Measurements from ENCODE around the gene GPR137.
"Not testable (repeated sequence)": the region's sequence is repeated elsewhere in the genome, so short reads cannot be mapped to it uniquely, and the experiment has no call there.

Gene GPR137, protein sequence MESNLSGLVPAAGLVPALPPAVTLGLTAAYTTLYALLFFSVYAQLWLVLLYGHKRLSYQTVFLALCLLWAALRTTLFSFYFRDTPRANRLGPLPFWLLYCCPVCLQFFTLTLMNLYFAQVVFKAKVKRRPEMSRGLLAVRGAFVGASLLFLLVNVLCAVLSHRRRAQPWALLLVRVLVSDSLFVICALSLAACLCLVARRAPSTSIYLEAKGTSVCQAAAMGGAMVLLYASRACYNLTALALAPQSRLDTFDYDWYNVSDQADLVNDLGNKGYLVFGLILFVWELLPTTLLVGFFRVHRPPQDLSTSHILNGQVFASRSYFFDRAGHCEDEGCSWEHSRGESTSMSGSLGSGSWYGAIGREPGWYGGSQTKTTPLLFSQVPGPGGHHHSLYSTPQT

DNA sequence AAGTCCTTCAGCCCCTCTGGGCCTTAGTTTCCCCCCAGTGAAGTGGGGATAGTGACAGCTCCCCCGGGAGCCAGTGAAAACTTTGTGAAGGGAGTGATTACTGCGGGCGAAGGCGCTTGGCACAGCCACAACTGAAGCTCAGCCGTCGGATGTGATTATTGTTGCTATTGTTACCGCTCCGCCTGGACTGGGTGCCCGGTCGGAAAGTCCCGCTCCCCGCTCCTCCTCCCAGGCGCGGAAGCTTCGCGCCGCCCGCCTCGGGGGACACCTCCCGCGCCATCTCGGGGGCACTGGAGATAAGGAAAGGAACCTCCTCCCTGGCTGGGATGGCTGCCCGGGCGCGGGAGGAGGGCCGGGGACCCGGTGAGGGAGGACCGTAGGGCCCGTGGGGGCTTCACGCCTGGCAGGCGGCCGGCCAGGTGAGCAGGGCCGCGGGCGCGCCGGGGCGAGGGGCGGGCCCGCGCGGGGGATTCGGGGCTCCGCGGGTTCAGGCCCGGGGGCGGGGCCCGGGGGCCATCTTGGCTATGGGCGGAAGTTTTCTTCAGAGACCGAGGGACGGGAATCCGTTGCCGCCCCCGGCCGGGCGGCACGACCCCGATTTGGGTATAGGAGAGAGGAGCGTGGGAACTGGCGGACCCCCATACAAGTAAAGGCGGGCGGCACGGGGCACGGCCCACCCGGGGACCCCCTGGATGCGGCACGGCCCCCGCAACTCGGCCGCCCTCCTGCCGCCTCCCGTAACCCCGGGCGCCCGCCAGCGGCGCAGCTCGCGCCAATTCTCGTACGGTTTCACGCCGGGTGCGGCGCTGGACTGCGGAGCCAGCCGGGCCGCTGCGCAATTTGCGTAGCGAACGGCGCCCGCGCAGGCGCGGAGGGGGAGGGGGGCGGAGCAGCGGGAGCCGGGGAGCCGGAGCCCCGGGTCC lies at the start of gene GPR137:
Gene GPR137, plus strand, starts transcription at position 887 of the 923 bp plus-strand sequence. CDS start 677 bp downstream, outside the sequence.
- peak; percentile 90 to 91 for DNase-seq (ENCODE audit: low read depth in 2 of 2)

DNA sequence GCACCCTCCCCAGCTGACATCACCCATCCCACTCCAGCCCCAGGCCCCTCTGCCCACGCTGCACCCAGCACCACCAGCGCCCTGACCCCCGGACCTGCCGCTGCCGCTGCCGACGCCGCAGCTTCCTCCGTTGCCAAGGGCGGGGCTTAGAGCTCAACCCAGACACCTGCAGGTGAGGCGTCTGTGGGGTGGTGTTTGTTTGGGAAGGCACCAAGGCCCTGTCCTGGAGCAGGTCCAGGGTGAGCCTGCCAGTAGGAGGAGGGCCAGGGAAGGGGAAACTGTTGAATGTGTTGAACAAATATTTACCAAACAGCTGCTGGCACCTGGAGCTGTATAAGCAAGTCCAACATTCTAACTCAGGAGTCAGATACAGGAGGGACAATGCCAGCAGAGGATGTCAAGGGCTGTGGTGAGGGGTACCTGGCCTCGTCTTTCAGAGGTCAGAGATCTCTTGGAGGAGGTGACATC lies 48.1 kb upstream of the GPR137 start:
- DNase-seq (ENCODE audit: low read depth in 2 of 2) = no peak

DNA sequence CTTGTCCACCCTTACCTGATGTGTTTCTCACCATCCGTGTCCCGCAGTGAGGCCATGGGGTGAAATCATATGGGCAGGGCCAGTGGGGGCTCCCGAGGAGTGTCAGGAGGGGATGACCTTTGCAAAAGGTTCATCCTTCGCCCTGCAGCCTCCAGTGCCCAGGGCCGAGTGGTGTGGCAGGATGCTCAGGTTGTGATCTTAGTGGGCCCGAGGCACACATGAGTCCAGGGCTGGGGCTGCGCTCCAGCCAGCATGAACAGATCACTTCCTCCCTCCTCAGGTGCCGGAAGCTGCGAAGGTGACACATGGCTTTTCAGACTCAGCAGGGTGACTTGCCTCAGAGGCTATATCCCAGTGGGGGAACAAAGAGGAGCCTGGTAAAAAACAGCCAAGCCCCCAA lies 47.6 kb upstream of the GPR137 start:
- no peak for DNase-seq (ENCODE audit: low read depth in 2 of 2)

DNA sequence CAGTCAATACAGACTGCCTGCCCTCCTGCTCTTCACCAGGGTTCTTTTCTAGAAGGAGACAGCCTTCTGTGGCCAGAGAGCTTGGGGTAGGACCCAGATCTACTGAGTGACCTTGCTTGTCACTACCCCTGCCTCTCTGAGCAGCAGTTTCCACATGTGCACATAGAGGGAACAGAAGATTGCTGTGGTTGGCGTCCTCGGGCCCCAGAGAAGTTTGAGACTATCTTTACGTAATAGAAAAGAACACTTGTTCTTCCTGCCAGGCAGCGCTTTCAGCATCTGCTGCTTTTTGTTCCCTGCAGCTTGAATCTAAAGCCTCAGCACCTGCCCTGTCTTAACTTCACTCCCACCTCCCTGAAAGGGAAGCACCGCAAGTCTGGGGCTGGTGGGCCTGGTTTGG lies 46.6 kb upstream of the GPR137 start:
- DNase-seq (ENCODE audit: low read depth in 2 of 2) = no peak

DNA sequence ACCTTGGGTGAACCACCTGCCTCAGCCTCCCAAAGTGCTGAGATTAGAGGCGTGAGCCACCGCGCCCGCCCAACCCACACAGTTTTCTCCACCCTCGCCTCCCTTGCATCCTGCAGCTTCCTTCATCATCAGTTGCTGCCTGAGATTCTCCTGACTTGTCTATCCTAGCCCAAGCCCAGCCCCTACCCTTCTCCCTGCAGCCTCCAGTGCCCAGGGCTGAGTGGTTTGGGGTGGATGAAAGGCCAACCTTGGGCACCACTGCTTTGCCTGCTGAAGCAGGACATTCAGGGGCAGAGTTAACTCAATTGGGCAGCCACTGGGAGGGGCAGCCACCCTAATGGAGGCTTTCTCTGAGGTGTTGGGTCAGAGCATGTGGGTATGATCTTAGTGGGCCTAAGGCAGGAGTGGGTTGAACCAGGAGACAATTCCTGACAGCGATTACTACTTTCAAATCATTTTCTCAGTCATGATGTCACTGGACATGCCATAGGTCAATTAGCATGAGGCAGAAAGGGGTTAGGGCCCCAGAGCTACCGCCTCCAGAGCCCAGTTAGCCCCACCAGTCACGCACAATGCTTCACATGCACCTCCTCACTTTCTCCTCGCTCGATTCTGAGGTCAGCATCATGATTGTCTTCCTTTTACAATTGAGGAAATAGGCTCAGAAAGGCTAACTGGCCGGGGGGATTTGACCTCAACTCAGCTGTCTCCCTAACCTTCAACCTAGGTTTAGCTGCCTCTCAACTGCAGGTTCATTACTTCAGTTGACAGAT lies 45.8 kb upstream of the GPR137 start:
- no peak for DNase-seq (ENCODE audit: low read depth in 2 of 2)

DNA sequence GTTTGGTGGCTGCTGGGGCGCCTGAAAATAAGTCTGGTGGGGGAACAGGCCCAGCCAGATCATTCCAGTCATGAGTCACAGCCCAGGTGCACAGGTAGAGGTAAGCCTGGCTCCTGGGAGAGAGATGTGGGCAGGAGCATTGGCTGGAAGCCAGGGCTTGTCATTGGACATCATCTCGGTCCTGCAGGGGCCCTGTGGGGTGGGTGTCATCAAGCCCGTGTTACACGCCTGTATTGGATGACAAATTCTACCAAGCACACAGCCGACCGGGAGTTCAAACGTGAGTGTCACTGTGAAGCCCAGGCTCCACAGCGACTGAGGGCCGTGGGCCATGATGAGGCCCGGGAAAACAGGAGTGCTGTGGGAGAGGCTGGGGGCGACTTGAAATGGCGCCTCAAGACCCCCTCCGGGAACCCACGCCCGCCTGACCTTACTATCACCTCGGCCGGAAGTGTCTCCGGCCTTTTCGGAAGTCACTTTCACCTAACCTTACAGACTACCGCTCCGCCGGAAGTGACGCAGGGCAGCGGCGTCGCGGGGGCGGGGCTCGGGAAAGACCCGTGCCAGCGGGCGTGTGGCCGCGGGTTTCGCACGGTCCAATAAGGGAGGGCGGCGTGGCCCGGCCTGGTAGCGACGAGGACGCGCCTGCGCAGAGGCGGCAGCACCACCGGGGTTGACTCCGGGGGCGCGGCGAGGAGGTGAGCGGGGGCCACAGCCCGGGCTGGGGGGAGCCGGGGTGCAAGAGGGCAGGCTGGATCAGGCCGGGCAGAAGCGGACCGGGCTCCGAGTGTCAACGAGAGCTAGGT lies 45.0 kb upstream of the GPR137 start, which contains the start of gene FKBP2:
Gene FKBP2, plus strand, starts transcription at position 661 of the 806 bp plus-strand sequence. CDS start 1,293 bp downstream, outside the sequence.
- DNase-seq (ENCODE audit: low read depth in 2 of 2) = peak; percentile 96 to 98

DNA sequence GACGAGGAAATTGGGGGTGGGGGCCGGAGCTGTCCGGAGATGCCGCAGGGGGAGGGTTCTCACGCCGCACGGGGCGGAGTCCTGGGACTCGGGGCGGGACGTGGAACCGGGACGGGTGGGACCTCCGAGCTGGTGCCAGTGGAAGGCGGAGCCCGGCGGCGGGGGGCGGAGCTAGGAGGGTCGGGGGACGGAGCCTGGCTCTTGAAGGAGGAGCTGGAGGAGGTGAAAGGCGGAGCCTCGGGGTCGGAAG lies 44.5 kb upstream of the GPR137 start:
- peak; percentile 100 for DNase-seq (ENCODE audit: low read depth in 2 of 2)

DNA sequence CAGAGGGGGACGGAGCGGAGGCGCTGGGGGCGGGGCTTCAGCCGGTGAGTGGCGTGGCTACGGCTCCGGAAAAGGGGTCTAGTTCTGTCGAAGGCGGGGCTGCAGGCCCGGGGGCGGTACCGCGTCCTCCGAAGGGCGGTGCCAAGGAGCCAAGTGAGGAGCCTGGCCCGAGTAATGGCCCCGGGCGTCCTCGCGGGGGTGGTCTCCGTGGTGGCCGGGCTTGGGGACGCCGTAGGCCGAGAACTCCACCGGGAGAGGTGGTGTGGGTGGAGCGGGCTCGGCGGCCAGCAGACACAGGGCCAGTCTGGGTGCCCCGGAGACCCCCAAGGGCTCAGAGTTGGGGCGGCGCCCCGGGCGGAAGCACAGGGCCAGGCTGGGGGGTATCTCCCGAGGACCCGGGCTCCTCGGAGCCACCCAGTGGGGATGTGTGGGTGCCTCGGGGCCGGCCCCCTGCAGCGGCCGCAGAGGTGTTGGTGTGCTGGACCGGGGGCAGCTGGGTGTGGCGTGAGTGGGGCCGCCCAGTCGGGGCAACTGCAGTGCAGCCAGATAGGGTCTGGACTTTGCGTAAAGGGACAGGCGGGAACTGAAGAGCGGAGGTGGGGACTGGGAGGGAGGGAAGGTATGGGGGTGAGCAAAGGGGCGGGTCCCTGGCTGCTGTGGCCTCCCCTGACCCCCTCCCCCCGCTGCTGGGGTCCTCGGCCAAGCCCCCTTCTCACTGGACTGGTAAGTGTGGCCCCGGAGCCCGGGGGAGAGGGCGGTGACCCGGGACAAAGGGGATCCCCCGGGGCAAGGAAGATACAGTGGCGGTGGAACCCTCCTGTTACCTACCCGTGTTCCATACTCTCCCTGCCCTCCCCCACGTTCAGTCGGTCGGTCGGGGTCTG lies 43.9 kb upstream of the GPR137 start:
- DNase-seq (ENCODE audit: low read depth in 2 of 2) = no peak

DNA sequence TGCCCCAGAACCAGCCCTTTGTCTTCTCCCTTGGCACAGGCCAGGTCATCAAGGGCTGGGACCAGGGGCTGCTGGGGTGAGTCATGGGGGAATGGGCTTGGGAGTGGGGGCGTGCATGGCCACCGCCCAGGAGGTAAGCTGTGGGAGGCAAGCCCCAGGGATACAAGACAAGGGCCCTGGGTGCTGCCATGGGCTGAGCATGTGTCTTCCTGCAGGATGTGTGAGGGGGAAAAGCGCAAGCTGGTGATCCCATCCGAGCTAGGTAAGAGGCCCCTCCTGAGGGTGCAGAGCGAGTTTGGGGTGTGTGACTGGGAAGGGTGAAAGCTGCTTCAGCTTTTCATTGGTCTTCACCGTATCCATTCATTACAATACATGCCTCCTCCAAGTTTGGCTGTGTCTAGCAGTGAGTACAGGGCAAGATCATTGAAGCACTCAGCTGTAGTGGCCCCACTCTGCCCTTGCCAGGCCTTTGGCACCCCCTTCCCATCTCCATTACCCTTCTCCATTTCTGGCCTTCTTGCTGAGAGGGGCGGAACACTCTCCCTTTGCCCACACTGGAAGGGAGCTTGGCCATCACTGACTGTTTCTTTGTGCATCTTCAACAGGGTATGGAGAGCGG lies 42.3 kb upstream of the GPR137 start:
- DNase-seq (ENCODE audit: low read depth in 2 of 2) = no peak

DNA sequence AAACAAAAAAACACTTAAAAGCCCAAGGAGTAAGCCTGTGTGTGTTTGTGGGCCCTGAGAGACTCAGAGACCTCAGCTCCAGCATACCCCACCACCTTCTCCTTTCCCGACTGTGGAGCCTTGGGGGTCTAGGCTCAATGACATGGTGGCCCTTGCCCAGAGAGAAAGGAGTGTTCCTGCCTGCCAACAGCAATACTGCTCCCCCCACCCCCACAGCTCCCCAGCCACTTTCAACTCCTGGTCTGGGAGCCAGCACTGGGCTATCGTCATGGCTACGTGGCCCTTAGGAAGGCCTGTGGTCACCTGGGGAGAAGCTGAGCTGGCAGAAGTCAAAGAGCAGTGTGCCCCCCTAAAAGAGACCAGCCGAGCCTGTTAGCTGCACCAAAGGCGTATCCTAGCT lies 41.5 kb upstream of the GPR137 start:
- no peak for DNase-seq (ENCODE audit: low read depth in 2 of 2)

DNA sequence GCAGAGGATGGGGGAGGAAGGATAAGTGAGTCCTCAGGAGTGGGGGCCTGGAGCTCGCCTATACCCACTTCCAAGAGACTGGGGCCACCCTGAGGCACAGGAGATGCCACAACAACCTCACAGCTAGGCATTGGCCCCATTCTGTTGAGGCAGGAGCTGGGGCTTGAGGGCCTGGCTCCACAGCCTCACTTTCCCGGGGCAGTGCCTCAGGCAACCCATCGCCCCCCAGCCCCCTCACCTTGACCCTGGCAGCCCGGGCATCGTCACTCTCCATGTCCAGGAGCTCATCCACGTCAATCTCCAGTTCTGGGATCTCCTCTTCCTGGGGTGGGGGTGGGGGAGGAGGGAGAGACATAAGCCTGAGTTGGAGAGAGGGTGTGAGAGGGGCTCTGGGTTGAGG lies 40.7 kb upstream of the GPR137 start:
- DNase-seq (ENCODE audit: low read depth in 2 of 2) = no peak

DNA sequence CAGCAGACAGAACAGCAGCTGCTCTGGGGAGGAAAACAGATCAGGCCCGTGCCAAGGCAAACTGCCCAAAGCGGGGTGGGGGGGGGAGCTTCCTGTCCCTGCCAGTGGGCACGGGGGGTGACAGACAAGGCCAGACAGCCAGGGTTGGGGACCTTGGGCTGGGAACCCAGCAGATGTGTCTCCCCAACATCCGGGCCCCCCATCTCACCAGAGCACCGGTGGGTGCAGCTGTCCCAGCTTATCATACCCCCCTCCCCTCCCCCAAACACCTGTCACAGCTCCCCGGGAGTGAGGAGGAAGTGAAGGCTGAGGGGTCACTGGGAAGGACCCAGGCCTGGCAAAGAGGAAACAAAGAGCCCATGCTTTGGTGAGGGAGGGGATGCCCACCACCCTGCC lies 40.2 kb upstream of the GPR137 start:
- no peak for DNase-seq (ENCODE audit: low read depth in 2 of 2)

DNA sequence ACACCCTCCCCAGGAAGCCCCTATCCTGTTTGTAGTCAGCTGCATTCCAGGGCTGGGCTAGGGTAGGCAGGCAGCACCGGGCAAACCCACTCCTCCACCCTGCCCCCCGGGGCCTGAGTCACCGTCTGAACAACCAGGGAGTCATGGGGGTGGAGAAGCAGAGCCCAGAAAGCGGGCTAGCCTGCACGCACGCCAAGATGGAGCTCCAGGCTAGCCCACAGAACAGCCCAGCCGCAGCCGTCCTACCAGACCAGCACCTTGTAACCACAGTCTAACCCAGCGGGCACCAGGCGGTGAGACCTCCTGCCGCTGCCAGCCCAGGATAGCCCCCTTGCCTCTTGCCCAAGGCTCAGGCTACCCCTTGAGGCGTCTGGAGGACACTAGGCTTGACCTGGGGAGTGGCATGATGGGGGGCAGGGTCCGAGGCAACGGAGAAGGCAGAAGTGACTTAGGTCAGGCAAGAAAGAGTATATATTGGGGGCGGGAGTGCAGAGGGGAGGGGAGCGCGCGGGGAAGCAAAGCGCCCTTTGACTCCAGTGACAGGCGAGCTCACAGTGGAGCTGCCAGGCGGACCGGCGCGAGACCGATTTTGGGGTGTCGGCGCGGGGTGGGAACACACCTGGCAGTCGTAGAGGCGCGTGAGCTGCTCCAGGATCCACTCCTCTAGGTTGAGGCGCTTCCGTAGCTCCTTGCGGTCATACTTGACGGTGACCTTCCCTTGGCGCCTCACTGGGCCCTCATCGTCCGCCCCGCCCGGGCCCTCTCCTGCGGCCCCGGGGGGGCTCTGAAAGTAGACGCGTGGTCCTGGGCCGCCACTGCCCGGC lies 39.6 kb upstream of the GPR137 start:
- DNase-seq (ENCODE audit: low read depth in 2 of 2) = peak; percentile 71 to 75

DNA sequence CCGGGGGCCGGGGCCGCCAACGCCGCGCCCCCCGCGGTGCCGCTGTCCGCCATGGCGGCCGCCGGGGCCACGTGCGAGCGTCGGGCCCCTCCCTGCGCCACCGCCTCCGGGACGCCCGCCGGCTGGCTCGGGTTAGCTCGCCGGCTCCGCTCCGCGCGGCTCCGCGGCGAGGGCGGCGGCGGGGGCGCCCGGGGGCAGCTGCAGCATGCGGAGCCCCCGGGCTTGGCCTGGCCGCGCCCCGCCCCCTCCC lies 39.1 kb upstream of the GPR137 start:
- DNase-seq (ENCODE audit: low read depth in 2 of 2) = not testable (repeated sequence)

DNA sequence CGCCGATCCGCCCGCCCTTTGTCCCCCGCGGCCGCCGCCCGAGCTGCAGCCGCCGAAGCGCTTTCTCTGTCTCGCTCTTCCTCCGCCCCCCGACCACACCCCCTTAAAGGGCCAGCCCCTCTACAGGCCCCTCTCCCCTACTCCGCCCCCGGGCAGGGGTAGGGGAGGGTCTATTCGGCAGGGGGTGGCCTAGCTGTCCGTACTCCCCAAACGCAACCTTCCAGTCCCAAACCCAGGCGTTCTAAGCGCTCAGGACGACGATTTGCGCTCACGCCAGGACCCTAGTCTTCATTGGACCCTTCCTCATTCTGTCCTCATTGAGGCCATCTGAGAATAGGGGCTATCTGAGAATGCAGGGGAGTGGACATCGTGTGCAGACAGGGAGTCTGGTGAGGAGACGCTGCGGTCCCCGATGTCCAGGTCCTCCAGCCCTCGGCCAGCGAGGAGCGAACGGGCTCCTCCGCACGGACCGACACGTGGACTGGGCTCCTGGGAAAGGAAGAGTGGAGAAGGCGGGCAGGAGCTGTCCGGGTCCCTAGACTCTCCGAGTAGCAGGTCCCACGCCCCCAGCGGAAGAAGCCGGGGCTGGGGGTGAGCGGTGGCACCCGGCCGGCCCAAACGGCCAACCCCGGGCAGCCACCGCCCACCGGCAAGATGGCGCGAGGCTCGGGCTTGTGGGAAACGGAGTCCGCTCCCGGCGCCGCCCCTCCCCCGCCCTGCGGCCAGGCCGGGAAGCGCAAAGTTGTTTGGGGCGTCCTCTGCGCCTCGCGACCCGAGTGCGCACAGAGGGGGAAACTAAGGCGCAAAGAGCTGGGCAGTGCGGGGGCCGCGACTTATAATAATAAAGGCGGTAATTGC lies 38.5 kb upstream of the GPR137 start, which contains the start of gene PPP1R14B:
Gene PPP1R14B, minus strand, starts transcription at position 73 of the 858 bp plus-strand sequence. CDS start 270 bp downstream, outside the sequence.
- peak; percentile 72 to 85 for DNase-seq (ENCODE audit: low read depth in 2 of 2)

DNA sequence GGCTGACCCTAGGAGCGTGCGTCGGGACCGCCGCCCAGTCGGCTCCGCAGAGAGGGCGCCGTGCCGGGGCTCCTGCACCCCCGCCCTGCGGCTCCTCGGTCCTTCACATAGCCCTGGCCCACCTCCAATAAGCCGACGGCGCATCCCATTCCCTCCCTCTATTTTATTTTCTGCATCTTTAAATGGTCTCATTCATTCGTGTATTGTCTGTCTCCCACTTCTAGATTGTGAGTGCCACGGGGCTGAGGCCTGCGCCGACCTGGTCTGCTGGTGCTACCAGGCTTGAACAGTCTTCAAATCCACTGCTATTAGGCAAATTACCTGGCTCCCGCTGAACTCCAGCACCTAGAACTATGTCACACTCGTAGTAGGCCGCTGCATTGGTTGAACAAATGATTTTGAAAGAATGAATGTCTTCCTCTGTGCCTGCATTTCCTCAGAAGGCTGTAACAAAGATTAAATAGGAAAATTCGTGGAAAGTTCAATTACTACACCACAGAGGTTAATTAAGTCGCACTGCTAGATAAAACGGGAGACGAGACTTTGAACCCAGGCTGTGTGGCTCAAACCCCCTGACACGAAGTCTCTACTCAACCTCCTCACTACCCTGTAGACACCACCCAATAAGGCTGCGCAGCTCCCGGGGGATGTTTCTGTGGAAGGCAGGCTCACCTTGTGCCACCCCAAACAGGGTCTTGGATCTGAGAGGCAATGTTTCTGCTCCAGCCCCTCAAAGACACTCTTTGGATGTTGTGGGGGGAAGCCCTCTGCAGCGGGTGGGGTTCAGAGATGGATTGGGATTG lies 37.7 kb upstream of the GPR137 start:
- no peak for DNase-seq (ENCODE audit: low read depth in 2 of 2)

DNA sequence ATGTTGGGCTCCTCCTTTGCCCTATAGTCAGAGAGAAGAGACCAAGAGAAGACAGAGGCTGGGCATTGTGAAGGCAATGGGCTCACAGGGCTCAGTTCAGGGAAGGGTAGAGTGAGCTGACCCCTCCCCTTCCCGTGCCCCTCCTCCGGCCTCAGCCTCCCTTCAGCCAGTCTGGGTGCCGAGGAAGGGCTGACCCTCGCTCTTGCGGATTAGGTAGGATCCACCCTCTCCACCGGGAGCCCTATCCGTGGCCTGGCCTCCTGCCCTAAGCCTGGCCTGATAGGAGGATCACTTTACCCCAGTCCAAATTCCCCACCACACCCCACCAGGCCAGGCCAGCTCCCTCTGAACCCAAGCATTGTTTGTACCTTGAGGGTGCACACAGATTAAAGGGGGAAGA lies 37.1 kb upstream of the GPR137 start:
- DNase-seq (ENCODE audit: low read depth in 2 of 2) = no peak
